Loucy (cell line): ENCODE data around the gene CEP128.

Source experiments
- H2AFZ ChIP-seq: fragments of 200-600 bp; sonication (generic); 2 replicates; pipeline ENCODE4 v1.6.0; 2016; ENCODE audit warnings: antibody characterized with exemption, mild to moderate bottlenecking, low read length, moderate library complexity
- H3F3A ChIP-seq: fragments of 200-600 bp; 2 replicates; pipeline ENCODE4 v1.6.0; 2016; ENCODE audit warnings: antibody characterized with exemption, low read depth, mild to moderate bottlenecking
- H3K27me3 ChIP-seq: fragments of 200-600 bp; sonication (generic); 2 replicates; pipeline ENCODE4 v1.6.1; 2014; ENCODE audit warnings: low read length, mild to moderate bottlenecking; ENCODE audit not compliant: insufficient read depth, poor library complexity, severe bottlenecking
- H3K36me3 ChIP-seq: fragments of 200-600 bp; sonication (generic); 2 replicates; pipeline ENCODE4 v1.6.1; 2016; ENCODE audit warnings: low read length; ENCODE audit not compliant: insufficient read depth
- H3K4me1 ChIP-seq: fragments of 200-600 bp; sonication (generic); 2 replicates; pipeline ENCODE4 v1.5.1; 2014; ENCODE audit warnings: low read length, mild to moderate bottlenecking; ENCODE audit not compliant: insufficient read depth, poor library complexity, severe bottlenecking
- H3K4me2 ChIP-seq: fragments of 200-600 bp; sonication (generic); 2 replicates; pipeline ENCODE4 v1.6.0; 2014; ENCODE audit warnings: antibody characterized with exemption, low read length, low read depth, mild to moderate bottlenecking; ENCODE audit not compliant: poor library complexity, severe bottlenecking
- H3K4me3 ChIP-seq: fragments of 200-600 bp; sonication (generic); 2 replicates; pipeline ENCODE4 v1.5.1; 2014; ENCODE audit warnings: low read length, mild to moderate bottlenecking, mixed read lengths; ENCODE audit not compliant: poor library complexity, severe bottlenecking
- H3K79me2 ChIP-seq: fragments of 200-600 bp; sonication (generic); 2 replicates; pipeline ENCODE4 v1.6.1; 2014; ENCODE audit warnings: low read length; ENCODE audit not compliant: insufficient read depth
- H3K9ac ChIP-seq: fragments of 200-600 bp; sonication (generic); 2 replicates; pipeline ENCODE4 v1.6.0; 2014; ENCODE audit warnings: mild to moderate bottlenecking, low read depth, low read length, moderate library complexity; ENCODE audit not compliant: poor library complexity, severe bottlenecking
- H3K9me2 ChIP-seq: fragments of 200-600 bp; sonication (generic); replicated peaks from 2 replicates; pipeline ENCODE4 v1.6.1; 2016; ENCODE audit warnings: low read depth, low read length, mixed read lengths
- H3K9me3 ChIP-seq: fragments of 200-600 bp; sonication (generic); 2 replicates; pipeline ENCODE4 v1.6.1; 2014; ENCODE audit warnings: mild to moderate bottlenecking, antibody characterized with exemption, low read length, low read depth; ENCODE audit not compliant: insufficient read depth
- H4K20me1 ChIP-seq: fragments of 200-600 bp; sonication (generic); 2 replicates; pipeline ENCODE4 v1.6.0; 2014; ENCODE audit warnings: antibody characterized with exemption, low read length, mild to moderate bottlenecking; ENCODE audit not compliant: insufficient read depth, poor library complexity, severe bottlenecking
- EZH2phosphoT487 ChIP-seq: fragments of 200-600 bp; IDR thresholded peaks from 2 replicates; pipeline ENCODE4 v1.6.1; 2018; ENCODE audit warnings: antibody characterized with exemption, mild to moderate bottlenecking, moderate library complexity, borderline replicate concordance
- TF ChIP-seq, protein P1 (sequence below): fragments of 200-600 bp; sonication (generic); conservative IDR thresholded peaks from 2 replicates; pipeline ENCODE4 v1.5.1; 2014; ENCODE audit warnings: mild to moderate bottlenecking, antibody characterized with exemption, low read length

The CEP128 gene

DNA sequence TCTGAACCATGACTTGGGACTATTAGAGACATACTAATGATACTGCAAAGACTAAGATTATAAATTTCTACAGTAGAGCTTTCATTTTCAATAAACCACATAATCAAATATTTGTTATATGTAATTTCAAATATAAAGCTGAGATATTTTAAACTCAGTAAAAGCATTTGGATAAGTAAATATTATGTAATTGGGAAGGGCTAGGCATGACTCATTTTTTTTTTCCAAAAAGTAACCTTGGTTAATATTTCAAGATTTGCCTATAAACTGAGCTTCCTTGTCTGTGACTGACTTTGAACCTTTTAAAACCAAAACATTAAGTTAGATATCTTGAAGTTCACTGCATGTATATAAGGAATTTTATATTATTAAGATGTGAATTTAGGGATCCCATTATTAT lies 332.5 kb downstream of the CEP128 start:
- H3K9ac ChIP-seq = no peak overlapping the region
- no peaks in the 10 kb centered on the region for H3F3A ChIP-seq
- H3K4me1 ChIP-seq = no peaks in the 10 kb centered on the region
- no peaks in the 10 kb centered on the region for H3K36me3 ChIP-seq
- no peak for TF ChIP-seq EZH2phosphoT487
- TF ChIP-seq, protein P1, sequence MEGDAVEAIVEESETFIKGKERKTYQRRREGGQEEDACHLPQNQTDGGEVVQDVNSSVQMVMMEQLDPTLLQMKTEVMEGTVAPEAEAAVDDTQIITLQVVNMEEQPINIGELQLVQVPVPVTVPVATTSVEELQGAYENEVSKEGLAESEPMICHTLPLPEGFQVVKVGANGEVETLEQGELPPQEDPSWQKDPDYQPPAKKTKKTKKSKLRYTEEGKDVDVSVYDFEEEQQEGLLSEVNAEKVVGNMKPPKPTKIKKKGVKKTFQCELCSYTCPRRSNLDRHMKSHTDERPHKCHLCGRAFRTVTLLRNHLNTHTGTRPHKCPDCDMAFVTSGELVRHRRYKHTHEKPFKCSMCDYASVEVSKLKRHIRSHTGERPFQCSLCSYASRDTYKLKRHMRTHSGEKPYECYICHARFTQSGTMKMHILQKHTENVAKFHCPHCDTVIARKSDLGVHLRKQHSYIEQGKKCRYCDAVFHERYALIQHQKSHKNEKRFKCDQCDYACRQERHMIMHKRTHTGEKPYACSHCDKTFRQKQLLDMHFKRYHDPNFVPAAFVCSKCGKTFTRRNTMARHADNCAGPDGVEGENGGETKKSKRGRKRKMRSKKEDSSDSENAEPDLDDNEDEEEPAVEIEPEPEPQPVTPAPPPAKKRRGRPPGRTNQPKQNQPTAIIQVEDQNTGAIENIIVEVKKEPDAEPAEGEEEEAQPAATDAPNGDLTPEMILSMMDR = no peak
- H3K27me3 ChIP-seq = no peaks in the 10 kb centered on the region
- H3K4me3 ChIP-seq = no peak overlapping the region
- H3K9me3 ChIP-seq = no peaks in the 10 kb centered on the region
- no peaks in the 10 kb centered on the region for H3K9me2 ChIP-seq
- no peaks in the 10 kb centered on the region for H3K79me2 ChIP-seq
- no peak overlapping the region for H3K4me2 ChIP-seq
- no peaks in the 10 kb centered on the region for H4K20me1 ChIP-seq
- no peak overlapping the region for H2AFZ ChIP-seq

DNA sequence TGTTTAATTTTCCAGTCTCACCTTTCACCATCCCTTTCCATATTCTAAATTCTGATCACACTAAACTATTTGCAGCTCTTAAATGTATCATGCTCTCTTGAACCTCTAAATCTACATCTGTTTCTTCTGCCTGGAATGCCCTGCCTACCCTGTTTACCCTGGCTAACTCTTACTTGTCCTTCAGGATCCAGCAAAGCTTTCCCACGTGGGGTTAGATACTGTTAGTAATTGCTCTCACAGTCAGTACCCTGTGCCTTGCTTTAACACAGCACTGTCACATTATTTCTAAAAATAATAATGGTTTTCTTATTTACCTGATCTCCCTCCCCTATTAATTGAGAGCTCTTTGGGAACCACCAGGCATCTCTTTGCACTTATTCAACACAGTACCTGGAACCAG lies 333.0 kb downstream of the CEP128 start:
- no peaks in the 10 kb centered on the region for H3K36me3 ChIP-seq
- H3K4me3 ChIP-seq = no peak overlapping the region
- no peak overlapping the region for H2AFZ ChIP-seq
- no peak for TF ChIP-seq EZH2phosphoT487
- no peak overlapping the region for H3K4me2 ChIP-seq
- no peaks in the 10 kb centered on the region for H3K79me2 ChIP-seq
- H3K9ac ChIP-seq = no peak overlapping the region
- H3K27me3 ChIP-seq = no peaks in the 10 kb centered on the region
- no peaks in the 10 kb centered on the region for H3F3A ChIP-seq
- H3K9me2 ChIP-seq = no peaks in the 10 kb centered on the region
- H4K20me1 ChIP-seq = no peaks in the 10 kb centered on the region
- no peaks in the 10 kb centered on the region for H3K9me3 ChIP-seq
- no peaks in the 10 kb centered on the region for H3K4me1 ChIP-seq

DNA sequence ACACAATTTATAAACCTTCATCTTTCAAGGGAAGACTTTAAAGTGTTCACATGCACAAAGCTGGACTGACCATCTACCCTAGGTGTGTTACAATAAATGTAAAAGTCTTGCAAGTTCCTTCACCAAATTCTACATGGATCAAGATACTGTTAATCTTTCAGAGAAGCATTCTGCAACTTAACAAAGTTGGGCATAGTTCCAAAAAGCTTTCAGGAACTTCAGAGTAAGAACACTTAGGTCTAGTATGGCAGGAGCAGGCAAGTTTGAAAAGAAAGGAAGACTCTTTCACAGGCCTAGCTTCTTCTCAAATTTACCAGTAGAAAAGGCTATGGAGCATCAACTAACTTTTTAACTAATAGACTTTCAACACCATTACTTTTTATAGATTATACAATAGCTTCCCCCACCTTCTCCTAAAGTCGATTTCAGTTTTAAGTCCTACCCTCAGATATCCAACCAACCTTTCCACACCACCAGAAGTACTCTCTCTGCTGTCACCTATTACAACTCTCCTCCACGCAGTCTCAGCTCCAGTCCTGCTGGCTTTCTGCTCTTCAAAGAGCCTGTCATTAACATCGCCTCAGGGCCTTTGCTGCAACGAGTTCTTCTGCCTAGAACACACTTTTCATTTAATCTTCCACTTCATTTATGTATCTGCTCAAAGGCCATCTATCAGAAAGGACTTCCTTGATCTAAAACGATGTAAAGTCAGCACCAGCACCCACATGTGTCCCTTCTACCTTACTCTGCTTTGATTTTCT lies 333.9 kb downstream of the CEP128 start:
- H3K9me2 ChIP-seq = no peaks in the 10 kb centered on the region
- H3K4me1 ChIP-seq = no peaks in the 10 kb centered on the region
- no peaks in the 10 kb centered on the region for H3K79me2 ChIP-seq
- H3K36me3 ChIP-seq = no peaks in the 10 kb centered on the region
- TF ChIP-seq EZH2phosphoT487 = no peak
- TF ChIP-seq, protein P1 = no peak
- H3K4me2 ChIP-seq = no peak overlapping the region
- no peaks in the 10 kb centered on the region for H4K20me1 ChIP-seq
- no peak overlapping the region for H3K9ac ChIP-seq
- H3K4me3 ChIP-seq = no peak overlapping the region
- no peaks in the 10 kb centered on the region for H3K27me3 ChIP-seq
- no peak overlapping the region for H2AFZ ChIP-seq
- no peaks in the 10 kb centered on the region for H3F3A ChIP-seq
- H3K9me3 ChIP-seq = no peaks in the 10 kb centered on the region

DNA sequence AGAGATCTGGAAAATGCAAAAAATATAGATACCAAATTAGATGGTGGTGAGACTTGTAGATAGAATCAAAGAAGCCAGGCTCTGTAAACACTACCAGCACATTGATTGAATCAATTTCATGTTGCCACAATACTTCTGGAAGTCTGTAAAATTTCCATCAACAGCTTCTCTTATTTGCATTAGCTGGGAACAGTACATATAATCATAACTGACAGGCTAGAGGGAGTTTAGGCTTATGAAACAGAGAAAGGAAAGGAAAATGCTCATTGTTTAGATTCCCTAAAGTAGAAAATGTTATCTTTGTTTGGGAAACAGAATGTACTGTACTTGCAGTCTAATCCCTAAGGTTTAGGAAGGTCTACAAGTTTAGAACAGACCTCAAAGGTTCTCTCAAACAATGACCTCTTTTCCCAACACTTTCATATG lies 335.2 kb downstream of the CEP128 start:
- TF ChIP-seq EZH2phosphoT487 = no peak
- TF ChIP-seq, protein P1 = no peak
- Histone ChIP-seq H2AFZ (no peak overlapping the region), H3K4me3 (no peak overlapping the region), H4K20me1 (no peaks in the 10 kb centered on the region), H3K4me1 (no peaks in the 10 kb centered on the region), H3K79me2 (no peaks in the 10 kb centered on the region), H3K9me2 (no peaks in the 10 kb centered on the region), H3K36me3 (no peaks in the 10 kb centered on the region), H3K9ac (no peak overlapping the region), H3K9me3 (no peaks in the 10 kb centered on the region), H3F3A (no peaks in the 10 kb centered on the region), H3K27me3 (no peaks in the 10 kb centered on the region), H3K4me2 (no peak overlapping the region)
